GM21526 (cell line): ENCODE measurements around the gene RAPSN.

Experiments
- ATAC-seq: cut with Tn5 transposase; IDR thresholded peaks from one replicate; pipeline ENCODE4 v1.9.1; 2021; ENCODE audit warnings: moderate library complexity; ENCODE audit not compliant: unreplicated experiment, low FRiP score

RAPSN gene

DNA sequence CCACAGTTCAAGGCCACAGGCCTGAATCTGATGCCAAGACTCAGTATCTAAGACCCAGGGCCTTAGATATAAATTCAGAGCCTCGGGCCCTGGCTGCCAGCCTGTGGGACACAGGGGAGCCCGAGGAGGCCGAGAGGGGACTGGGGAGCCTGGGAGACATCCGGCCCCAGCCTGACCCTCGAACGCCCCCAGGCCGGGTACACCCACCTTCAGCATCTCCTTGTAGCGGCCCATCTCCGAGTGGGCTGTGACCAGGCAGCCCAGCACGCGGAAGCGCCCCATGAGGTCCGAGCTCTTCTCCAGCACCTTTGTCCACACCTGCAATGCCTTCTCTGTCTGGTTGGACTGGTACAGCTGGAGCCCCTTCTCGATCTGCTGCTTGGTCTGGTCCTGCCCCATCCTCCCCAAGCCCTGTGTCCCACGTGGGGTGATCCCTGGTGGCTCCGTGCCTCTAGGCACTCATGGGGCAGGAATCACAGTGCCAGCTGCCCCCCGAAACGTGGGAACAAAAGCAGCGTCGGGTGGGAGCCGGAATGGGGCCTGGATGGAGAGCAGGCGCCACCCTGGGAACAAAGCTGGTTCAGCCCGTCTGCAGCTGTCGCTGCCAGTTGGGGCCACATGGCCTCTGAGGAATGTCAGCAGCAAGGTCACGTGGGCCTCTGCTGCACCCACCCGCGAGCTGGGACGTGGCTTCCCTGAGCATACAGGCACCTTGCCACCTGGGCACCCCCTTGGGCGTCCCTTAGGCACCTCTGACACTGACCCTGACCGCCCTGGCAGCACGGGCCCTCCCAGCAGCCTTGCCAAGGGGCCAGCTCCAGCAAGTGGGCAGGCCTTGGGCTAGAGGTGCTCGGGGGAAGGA is at the start of gene RAPSN:
TSS of gene RAPSN (minus strand) at position 571 of the 862 bp plus-strand sequence. CDS start at position 399, 172 bp downstream.
- ATAC-seq = no peak

DNA sequence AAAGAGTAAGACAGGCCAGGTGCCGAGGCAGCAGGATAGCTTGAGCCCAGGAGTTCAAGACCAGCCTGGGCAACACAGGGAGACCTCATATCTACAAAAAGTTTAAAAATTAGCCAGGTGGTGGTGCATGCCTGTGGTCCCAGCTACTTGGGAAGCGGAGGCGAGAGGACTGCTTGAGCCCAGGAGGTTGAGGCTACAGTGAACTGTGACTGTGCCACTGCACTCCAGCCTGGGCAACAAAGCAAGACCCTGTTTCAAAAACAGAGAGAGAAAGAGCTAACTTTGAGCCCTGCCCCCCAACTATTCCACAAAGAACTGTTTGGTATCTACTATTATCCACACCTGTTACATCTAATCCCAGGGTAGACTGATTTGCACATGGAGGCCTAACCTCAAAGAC is 49.2 kb upstream of the RAPSN start:
- no peak for ATAC-seq

DNA sequence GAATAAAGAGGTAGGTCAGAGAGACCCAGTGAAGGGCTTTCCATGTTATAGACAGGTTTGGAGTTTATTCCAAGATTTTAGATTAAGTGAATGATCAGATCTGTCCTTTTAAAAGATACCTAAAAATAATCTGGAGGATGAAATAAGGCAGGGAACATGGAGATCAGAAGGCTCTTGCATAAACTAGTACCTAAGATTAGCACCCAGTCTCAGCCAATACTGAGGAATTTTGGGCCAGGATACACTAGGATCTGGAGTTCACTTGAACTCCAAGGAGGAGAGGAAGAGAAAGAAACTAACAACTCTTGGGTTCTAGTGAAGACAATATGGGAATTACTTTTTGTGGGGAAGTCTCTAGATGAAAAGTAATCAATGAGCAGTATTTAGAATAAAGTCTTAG is 47.9 kb upstream of the RAPSN start:
- no peak for ATAC-seq

DNA sequence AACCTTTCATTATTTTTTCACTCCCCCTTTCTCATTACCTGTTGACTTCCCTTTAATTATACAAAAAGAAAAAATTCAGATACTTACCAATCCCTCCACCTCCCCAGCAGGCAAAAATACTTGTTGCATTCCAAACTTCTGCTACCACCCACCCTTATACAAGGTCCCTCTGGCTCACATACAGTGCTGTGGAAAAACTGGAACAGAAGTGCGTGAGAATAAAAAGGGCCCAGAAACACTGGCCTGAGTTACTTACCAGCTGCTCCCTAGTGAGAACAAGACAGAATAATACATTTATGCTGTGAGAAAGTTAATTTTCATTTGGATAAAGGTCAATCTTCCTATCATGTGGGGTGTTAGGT is 46.9 kb upstream of the RAPSN start:
- no peak for ATAC-seq

DNA sequence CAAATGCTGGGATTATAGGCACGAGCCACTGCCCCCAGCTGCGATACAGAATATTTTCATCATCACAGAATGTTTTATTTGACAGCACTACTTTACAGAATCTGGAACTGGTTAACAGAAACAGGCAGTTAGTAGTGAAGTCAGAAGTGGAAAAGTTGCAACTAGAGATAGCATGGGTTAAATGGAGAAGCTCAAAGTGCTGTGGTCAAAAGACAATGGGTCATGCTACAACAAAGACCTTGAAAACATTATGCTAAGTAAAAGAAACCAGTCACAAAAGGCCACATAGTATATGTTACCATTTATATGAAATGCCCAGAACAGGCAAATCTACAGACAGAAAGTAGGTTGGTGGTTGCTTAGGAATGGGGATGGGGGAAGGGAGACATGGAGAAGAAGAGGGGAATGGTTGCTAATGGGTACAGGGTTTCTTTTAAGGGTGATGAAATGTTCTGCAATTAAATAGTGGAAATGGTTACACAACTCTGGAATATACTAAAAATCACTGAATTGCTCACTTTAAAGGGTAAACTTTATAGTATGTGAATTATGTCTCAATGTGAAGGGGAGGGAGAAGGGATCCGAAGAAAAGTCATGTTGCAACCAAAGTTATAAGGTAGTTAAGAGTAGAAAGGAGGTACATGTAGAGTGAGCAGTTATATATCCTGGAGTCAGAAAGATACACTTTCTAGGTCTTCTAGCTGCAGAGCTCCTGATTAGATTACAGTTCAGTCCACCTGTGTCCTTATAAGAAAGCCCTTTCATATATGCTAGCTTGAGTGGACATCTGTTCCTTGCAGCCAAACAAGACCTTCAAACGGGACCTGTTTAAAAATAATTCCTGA is 46.3 kb upstream of the RAPSN start:
- no peak for ATAC-seq

DNA sequence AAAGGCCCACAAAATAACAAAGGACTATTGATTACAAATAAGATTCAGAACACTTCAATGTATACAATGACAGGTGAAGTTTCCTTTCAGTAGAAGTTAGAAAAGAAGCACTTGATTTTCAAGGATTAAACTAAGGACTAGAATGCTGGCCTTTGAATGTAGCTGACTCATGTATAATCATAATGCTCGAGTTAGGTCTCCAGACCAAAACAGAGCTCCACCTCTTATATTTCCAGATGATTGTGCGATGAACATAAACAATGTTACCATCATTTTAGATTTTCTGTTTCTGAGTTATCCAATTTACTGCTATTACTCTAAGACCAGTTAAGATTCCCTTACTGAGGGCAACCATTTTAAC is 40.4 kb upstream of the RAPSN start:
- ATAC-seq = no peak

DNA sequence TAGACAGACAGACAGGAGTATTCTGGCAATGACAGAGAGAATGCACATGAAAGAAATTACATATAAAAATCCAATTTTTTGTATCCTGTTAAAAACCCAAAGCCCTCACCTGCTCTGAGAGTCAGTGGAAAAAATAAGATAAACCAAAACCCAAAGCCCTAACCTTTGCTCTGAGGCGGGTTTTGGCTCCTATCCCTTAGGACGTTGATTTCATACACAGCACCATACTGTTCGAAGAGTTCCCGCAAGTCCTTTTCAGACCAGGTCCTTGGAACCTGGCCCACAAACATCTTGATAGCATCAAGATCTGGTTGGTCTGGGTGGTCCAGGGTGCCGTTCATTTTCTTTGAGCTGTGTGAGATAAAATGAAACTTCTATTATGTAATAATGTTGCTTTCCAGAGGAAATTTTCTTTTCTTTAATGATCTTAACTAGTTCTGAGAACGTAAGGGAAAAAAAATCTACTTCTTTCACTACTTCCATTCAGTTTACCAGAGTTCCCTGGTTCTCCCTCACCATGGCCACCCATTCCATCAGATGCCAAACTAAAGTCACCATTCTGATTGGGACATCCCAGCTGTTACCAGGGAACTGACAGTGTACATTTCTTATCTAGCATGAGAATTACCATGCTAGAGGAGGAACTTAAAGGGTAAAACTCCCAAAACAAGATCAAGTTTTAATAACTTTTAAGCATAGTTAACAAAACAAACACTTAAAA is 39.9 kb upstream of the RAPSN start:
- ATAC-seq = no peak

DNA sequence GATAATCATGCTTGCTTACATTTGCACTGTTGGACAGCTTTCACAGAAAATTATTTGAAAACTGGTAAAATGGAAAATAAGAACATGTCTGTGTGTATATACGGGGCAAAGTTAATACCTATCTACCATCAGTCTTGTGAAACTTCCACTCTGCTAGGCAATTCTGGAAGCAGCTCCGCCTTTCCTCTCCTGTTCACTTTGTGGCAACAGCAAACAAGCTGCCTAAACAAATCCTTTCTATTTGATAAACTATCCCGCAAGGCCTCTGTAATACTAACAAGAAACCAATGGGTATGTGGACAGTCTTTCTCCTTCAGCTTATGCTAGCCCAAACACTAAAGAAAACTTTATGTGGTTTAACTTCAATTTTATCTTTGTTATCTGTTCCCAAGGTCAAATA is 39.2 kb upstream of the RAPSN start:
- no peak for ATAC-seq

DNA sequence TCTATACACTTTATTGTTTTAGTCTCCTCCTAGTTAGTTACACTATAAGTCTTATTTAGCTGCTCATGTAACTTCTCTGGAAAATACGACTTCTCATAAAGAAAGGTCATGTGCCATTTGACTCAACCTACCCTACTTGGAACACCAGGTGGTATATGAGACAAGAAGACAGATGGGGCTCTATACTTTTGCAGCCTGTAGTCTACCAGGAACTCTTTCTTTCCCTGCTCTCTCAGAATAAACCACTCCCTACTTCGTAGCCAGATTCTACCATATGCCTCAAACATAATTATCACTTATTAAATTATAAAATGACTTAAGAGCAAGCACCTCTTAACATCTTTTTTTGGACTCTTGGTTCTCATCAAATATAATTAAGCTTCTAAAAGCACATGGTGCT is 38.5 kb upstream of the RAPSN start:
- ATAC-seq = no peak

DNA sequence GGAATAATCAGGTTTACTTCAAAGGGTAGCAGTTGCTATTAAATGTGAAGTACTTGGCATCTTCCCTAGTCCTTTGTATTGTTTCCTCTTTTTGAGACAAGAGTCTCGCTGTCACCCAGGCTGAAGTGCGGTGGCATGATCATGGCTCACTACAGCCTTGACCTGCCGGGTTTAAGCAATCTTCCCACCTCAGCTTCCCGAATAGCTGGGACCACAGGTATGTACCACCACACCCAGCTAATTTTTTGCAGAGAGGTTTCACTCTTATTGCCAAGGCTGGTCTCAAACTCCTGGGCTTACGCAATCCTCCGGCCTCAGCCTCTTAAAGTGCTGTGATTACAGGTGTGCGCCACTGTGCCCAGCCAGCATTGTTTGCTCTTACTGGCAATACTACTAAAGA is 36.2 kb upstream of the RAPSN start:
- ATAC-seq = no peak

DNA sequence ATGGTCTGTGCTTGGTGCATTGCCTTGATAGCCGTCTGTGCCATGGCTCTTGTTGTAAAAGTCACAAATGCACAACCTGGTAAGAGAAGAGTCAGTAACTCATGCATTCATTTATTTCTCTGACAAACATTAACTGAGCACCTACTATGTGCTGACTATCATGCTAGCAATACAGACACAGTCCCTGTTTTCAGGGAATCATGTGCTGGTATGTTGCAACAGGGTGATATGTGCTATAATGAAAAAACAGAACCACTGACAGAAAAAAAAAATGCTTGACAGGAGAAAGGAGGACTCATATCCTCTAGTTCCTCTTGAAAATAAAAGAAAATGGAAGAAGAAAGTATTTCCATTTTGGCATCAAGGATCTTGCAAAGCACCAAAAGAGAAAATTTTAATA is 34.5 kb upstream of the RAPSN start:
- no peak for ATAC-seq

DNA sequence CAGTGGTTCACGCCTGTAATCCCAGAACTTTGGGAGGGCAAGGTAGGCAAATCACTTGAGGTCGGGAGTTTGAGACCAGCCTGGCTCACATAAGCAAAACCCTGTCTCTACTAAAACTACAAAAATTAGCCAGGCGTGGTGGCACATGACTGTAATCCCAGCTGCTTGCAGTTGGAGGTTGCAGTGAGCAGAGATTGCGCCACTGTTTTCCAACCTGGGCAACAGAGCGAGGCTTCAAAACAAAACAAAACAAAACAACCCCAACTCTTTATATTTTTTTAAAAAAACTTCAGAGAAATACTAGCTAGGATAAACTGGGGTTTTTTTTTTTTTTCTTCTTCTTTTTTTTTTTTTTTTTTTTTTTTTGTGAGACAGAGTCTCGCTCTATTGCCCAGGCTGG is 31.8 kb upstream of the RAPSN start:
- no peak for ATAC-seq

DNA sequence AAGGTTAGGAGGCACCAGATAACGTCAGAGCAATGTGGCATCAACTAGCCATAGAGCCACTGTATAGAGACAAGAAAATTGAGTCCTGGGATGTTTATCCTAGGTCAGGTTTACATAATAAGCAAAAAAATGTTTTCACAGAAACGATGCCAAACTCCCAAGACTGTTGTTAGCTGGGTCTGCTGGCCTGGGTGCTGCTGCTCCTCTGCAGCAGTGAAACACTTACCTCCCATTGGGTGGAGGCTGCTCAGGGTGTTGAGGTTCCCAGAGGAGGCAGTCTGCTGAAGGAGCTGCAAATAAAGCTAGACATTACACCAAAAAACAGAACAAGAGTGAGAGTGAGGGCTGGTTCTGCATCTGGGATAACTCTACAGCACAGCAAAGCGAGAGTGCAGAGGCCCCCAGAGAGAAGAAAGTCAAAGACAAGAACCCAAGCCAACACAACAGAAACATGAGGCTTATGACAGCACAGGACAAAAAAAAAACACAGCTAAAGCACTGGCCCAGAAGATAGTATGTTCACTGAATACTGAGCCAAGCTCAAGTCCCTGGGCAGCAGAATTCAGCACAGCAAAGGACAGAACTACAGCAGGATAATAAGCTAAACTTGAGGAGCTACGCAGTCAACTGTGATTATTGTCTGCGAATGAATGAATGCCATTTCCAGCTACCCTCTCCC is 29.9 kb upstream of the RAPSN start:
- ATAC-seq = no peak

DNA sequence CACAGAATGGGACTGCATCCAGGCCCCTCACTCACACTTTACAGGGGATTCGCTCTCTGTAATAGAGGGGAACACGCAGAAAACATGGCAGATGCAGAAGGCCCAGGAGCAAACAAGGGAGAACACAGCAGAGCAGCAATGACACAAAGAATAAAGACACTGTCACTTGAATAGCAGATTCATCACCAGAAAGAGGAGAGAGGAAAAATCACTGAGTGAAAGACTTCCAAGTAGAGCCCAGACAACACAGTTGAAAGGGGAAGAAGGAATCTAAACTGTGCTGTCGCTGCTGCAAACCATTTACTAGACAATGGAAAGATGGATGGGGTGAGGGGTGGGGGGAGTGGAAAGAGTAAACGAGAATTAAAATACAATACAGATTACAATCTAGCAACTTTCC is 28.8 kb upstream of the RAPSN start:
- ATAC-seq = no peak

DNA sequence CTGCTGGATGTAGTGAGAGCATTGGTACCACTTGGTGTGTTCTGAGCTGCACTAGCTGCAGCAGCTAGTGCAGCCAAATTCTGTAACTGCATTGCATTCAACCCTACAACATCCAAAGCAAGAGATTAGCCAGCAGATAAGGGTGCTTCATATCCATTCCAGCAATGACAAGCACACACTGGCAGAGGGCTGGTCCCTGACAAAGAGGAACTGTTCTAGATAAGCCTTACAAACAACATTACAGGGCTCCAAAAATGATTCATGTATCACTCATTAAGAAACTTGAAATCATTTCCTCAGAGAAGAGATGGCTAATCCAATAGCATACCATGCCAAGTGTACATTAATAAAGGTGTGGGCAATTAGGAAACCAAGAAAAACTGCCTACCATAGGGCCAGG is 28.4 kb upstream of the RAPSN start:
- ATAC-seq = no peak

DNA sequence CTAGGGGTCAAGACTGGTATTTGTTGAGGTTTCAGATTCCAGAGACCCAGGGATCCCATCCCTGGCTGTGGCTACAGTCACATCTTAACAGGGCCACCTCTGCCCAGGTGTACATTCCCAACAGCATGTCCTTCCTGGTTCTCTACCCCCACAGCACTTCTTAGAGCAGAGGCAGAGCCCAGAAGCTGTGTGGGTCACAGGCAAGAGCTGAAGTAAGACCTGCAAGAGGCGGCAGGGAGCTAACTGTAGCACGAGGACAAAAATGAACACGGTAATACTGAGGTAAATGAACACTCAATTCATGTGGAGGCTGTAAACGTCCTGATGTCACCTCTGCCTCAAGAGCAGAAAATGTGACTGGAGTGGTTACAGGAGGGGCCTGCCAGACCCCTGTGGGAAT is 21.7 kb upstream of the RAPSN start:
- ATAC-seq = no peak

DNA sequence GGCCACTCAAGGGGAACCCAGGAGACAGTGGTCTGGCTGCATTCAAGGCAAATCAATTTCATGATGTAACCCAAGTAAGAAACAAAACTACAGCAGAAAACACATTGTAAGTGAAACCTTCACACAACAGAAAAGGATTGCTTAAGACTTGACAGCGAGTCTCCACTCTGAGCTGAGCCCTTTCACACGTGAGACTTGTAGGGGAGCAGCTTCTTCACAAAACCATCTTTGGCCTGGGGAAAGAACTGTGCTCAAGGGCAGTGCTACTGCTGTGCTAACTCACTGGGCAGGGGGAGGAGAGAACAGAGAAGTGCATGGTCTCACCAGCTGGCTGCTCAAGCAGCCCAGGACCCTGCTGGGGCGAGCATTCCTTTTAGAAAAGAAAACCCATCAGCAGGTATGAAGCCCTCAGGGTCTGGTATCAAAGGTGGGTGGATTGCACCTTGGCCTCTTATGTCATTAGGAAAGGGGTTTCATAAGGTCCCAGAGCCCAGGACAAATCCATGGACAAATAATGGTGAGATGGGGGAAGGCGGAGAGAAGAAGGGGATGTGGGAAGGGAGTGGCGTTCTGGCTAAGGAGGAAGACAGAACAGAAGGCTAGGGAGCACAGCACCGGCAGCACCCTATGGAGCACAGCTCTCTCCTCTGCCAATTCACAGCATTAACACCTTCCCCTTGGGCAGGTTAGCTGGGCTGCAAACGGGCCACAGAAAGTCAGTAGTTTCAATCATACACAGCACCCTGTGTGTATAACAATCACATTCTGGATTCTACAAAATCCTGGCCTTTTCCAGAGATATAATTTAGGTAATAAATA is 20.6 kb upstream of the RAPSN start:
- no peak for ATAC-seq

DNA sequence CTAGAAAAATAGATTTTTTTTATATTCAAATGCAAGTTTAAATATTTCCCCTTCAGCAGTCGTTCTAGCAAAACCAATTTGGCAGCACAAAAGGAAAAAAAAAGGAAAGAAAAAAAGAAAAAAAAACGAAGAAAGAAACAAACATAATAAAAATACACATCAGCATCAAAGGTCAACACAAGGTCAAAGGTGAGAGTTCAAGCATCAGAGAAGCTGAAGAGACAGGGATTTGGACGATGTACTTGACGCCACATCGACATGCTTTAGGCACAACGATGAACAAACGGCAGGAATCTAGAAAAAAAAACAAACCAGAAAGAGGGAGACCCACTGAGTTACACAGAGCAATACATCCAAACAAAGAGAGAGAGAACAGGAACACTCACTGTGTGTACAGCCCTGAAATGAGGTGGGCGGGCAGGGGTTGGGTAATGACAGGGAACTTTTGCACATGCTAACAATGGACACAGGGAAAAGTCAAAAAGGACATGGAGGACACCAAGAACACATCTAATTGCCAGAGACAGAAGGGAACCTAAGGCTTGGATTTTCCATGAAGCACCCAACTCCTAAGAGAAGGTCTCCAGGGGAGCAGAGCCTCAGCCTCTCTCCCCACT is 19.8 kb upstream of the RAPSN start:
- no peak for ATAC-seq

DNA sequence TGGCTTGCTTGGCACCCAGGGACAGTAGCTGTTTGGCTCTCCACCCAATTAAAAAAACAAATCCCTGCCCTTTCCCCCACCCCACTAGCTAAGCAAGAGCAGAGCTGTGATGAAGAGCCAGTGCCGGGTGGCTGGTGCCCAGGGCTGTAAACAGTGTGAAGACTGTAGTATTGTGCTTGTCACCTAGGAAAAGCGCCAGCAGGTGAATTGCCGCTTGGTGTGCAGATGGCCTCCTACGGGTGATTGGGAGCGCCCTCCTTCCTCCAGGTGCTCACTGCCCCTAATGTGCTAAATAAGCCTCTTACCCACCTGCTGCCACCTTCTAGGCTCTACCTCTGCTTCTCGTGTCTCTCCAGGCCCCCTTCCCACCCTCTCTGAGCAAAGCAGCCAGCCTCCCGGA is 18.4 kb upstream of the RAPSN start:
- no peak for ATAC-seq
